ENCODE data around the gene MEMO1.
"Not testable (repeated sequence)": the region's sequence is repeated elsewhere in the genome, so short reads cannot be mapped to it uniquely, and the experiment has no call there.

MEMO1 gene

DNA sequence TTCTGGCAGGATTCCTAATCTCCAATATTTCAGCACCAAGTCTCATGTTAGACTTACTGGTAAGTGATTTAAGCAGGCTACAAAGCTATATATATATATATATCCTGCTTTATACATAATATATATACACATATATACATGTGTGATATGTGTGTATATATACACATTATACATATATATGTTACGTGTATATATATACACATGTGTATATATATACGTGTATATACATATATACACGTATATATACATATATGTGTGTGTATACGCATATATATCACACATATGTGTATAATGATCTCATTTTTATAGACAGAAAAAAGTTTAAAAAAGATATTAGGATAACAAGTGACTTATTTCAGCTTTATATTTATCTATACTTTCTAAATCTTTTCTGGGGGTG lies 41.6 kb downstream of the MEMO1 start:
- Histone ChIP-seq H4K20me1 (ENCODE audit: control insufficient read depth, insufficient read depth, low read depth, low read length) (peaks cover 3% of the 10 kb centered on the region; the same call in 1 of the 2 replicates), H3K4me2 (ENCODE audit: low read length) (no peak overlapping the region), H3K79me2 (ENCODE audit: control insufficient read depth, low read length) (peaks cover 80% of the 10 kb centered on the region), H3K36me3 (ENCODE audit: control insufficient read depth, low read length) (no peaks in the 10 kb centered on the region), H3K9me2 (replicated peaks; ENCODE audit: control insufficient read depth, low read length) (no peaks in the 10 kb centered on the region), H3K27me3 (ENCODE audit: control insufficient read depth, low read length) (no peaks in the 10 kb centered on the region), H3K9me3 (ENCODE audit: control insufficient read depth, insufficient read depth, low read length) (no peaks in the 10 kb centered on the region), H3F3A (ENCODE audit: control insufficient read depth, insufficient read depth) (no peaks in the 10 kb centered on the region), H3K4me3 (ENCODE audit: low read length) (no peak overlapping the region), H3K4me1 (ENCODE audit: control insufficient read depth, low read length) (no peaks in the 10 kb centered on the region), H3K27ac (ENCODE audit: low read depth, low read length) (no peak overlapping the region)
- TF ChIP-seq, protein P1, sequence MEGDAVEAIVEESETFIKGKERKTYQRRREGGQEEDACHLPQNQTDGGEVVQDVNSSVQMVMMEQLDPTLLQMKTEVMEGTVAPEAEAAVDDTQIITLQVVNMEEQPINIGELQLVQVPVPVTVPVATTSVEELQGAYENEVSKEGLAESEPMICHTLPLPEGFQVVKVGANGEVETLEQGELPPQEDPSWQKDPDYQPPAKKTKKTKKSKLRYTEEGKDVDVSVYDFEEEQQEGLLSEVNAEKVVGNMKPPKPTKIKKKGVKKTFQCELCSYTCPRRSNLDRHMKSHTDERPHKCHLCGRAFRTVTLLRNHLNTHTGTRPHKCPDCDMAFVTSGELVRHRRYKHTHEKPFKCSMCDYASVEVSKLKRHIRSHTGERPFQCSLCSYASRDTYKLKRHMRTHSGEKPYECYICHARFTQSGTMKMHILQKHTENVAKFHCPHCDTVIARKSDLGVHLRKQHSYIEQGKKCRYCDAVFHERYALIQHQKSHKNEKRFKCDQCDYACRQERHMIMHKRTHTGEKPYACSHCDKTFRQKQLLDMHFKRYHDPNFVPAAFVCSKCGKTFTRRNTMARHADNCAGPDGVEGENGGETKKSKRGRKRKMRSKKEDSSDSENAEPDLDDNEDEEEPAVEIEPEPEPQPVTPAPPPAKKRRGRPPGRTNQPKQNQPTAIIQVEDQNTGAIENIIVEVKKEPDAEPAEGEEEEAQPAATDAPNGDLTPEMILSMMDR (IDR thresholded peaks at IDR 0.05; ENCODE audit: low read depth, low read length, poor library complexity, severe bottlenecking): no peak
- no peak for TF ChIP-seq EZH2phosphoT487 (IDR thresholded peaks at IDR 0.05; ENCODE audit: borderline replicate concordance, low read length)

DNA sequence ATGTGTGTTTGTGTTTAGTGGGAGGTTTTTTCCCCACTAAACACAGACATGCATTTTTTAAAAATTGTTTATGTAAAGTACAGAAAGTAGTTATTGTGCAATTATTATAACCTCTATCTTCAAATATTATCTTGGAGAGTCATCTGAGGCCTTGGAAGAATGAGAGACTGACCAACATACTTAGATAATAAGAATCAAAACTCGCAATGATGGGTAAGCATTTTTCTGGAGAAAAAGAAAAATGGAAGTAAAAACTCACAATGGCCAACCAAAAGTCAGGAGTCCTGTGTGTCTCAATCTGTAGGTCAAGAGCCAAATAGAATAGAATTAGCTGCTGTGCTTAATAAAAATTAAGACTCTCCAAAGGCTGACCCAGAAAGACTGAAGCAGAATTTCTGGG lies 43.0 kb downstream of the MEMO1 start:
- Histone ChIP-seq H3K4me1 (ENCODE audit: control insufficient read depth, low read length) (no peaks in the 10 kb centered on the region), H3K27ac (ENCODE audit: low read depth, low read length) (no peak overlapping the region), H3K4me3 (ENCODE audit: low read length) (no peak overlapping the region), H4K20me1 (ENCODE audit: control insufficient read depth, insufficient read depth, low read depth, low read length) (peaks cover 3% of the 10 kb centered on the region; the same call in 1 of the 2 replicates), H3F3A (ENCODE audit: control insufficient read depth, insufficient read depth) (no peaks in the 10 kb centered on the region), H3K79me2 (ENCODE audit: control insufficient read depth, low read length) (peaks cover 79% of the 10 kb centered on the region), H3K9me2 (replicated peaks; ENCODE audit: control insufficient read depth, low read length) (no peaks in the 10 kb centered on the region), H3K9me3 (ENCODE audit: control insufficient read depth, insufficient read depth, low read length) (no peaks in the 10 kb centered on the region), H3K27me3 (ENCODE audit: control insufficient read depth, low read length) (no peaks in the 10 kb centered on the region), H3K4me2 (ENCODE audit: low read length) (no peak overlapping the region), H3K36me3 (ENCODE audit: control insufficient read depth, low read length) (no peaks in the 10 kb centered on the region)
- TF ChIP-seq EZH2phosphoT487 (IDR thresholded peaks at IDR 0.05; ENCODE audit: borderline replicate concordance, low read length): no peak
- TF ChIP-seq, protein P1 (IDR thresholded peaks at IDR 0.05; ENCODE audit: low read depth, low read length, poor library complexity, severe bottlenecking): no peak

DNA sequence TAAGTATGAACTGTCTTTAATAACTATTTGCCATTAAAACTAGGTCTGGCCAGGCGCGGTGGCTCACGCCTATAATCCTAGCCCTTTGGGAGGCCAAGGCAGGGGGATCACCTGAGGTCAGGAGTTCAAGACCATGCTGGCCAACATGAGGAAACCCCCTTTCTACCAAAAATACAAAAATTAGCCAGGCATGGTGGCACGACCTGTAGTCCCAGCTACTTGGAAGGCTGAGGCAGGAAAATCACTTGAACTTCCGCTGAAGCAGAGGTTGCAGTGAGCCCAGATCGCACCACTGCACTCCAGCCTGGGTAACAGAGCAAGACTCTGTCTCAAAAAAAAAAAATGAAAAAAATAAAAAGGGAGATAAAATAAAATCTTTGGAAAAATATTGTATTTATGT lies 44.4 kb downstream of the MEMO1 start:
- not testable (repeated sequence) for H3K9me3 ChIP-seq (ENCODE audit: control insufficient read depth, insufficient read depth, low read length); H3K4me3 ChIP-seq (ENCODE audit: low read length); H3K9me2 ChIP-seq (replicated peaks; ENCODE audit: control insufficient read depth, low read length); H3K27me3 ChIP-seq (ENCODE audit: control insufficient read depth, low read length); H3K4me1 ChIP-seq (ENCODE audit: control insufficient read depth, low read length); H3K36me3 ChIP-seq (ENCODE audit: control insufficient read depth, low read length); H3K4me2 ChIP-seq (ENCODE audit: low read length); H3F3A ChIP-seq (ENCODE audit: control insufficient read depth, insufficient read depth); H3K27ac ChIP-seq (ENCODE audit: low read depth, low read length); H4K20me1 ChIP-seq (ENCODE audit: control insufficient read depth, insufficient read depth, low read depth, low read length)
- H3K79me2 ChIP-seq (ENCODE audit: control insufficient read depth, low read length): peaks cover 79% of the 10 kb centered on the region

DNA sequence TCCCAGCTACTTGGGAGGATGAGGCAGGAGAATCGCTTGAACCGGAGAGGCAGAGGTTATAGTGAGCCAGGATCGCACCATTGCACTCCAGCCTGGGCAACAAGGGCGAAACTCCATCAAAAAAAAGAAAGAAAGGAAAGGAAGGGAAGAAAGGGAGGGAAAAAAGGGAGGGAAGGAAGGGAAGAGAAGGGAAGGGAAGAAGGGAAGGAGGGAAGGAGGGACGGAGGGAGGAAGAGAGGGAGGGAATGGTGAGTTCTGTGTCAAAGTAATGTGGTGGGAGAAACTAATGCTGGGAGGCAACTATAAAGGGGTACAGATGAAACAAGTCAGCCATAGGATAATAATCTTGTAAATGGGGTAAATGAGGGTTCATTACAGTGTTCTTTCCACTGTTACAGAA lies 45.7 kb downstream of the MEMO1 start:
- Histone ChIP-seq H3K9me3 (ENCODE audit: control insufficient read depth, insufficient read depth, low read length) (no peaks in the 10 kb centered on the region), H4K20me1 (ENCODE audit: control insufficient read depth, insufficient read depth, low read depth, low read length) (no peaks in the 10 kb centered on the region), H3K27ac (ENCODE audit: low read depth, low read length) (no peak overlapping the region), H3K27me3 (ENCODE audit: control insufficient read depth, low read length) (no peaks in the 10 kb centered on the region), H3K4me1 (ENCODE audit: control insufficient read depth, low read length) (no peaks in the 10 kb centered on the region), H3F3A (ENCODE audit: control insufficient read depth, insufficient read depth) (no peaks in the 10 kb centered on the region), H3K4me2 (ENCODE audit: low read length) (no peak overlapping the region), H3K4me3 (ENCODE audit: low read length) (no peak overlapping the region), H3K9me2 (replicated peaks; ENCODE audit: control insufficient read depth, low read length) (no peaks in the 10 kb centered on the region), H3K79me2 (ENCODE audit: control insufficient read depth, low read length) (peaks cover 77% of the 10 kb centered on the region), H3K36me3 (ENCODE audit: control insufficient read depth, low read length) (no peaks in the 10 kb centered on the region)
- TF ChIP-seq, protein P1 (IDR thresholded peaks at IDR 0.05; ENCODE audit: low read depth, low read length, poor library complexity, severe bottlenecking): no peak
- no peak for TF ChIP-seq EZH2phosphoT487 (IDR thresholded peaks at IDR 0.05; ENCODE audit: borderline replicate concordance, low read length)
